ENCODE results near the gene TSC22D1. TPM values are rescaled to one million over a fixed set of nuclear protein-coding genes. Genes with fewer than 3 reads are reported as not detected.

TSC22D1 gene
- total RNA-seq, 1 experiment from 2014 or later, result 194 TPM

GRCh38 chr13:44592216-44592847 is 16.2 kb upstream of the TSC22D1 start:
- Histone ChIP-seq H3K27me3 (ENCODE audit: low read length) (no peaks in the 10 kb centered on the region), H3K4me3 (ENCODE audit: low read length) (no peak overlapping the region), H3K27ac (ENCODE audit: low read length) (no peak overlapping the region), H3K4me1 (ENCODE audit: insufficient read depth, low read length) (no peaks in the 10 kb centered on the region), H3K36me3 (ENCODE audit: low read depth, low read length) (no peaks in the 10 kb centered on the region), H3F3A (ENCODE audit: low read length, unreplicated experiment) (no peaks in the 10 kb centered on the region), H3K9ac (ENCODE audit: low read length) (no peak overlapping the region), H2AFZ (ENCODE audit: low read length) (no peak overlapping the region), H3K79me2 (ENCODE audit: low read length) (no peaks in the 10 kb centered on the region), H4K20me1 (ENCODE audit: low read length) (no peaks in the 10 kb centered on the region), H3K9me2 (replicated peaks; ENCODE audit: low read length) (no peaks in the 10 kb centered on the region), H3K9me3 (ENCODE audit: low read length) (no peaks in the 10 kb centered on the region), H3K4me2 (ENCODE audit: low read length) (no peak overlapping the region)
- ATAC-seq (no peak), DNase-seq (no peak)
- no TSS peak for BruUV-seq (replicated peaks)
- ChIA-PET CTCF (no interaction called here), POLR2A (ENCODE audit: unreplicated experiment) (no interaction called here)
- intact Hi-C loops (cut with micrococcal nuclease), result no loop called here
- TF ChIP-seq CTCF (conservative IDR thresholded peaks at IDR 0.05; ENCODE audit: low read depth, low read length) (no peak), EZH2 (IDR thresholded peaks at IDR 0.05; ENCODE audit: low read length, unreplicated experiment) (no peak), EZH2phosphoT487 (IDR thresholded peaks at IDR 0.05; ENCODE audit: borderline replicate concordance, low read length) (no peak)

- Histone ChIP-seq H2AFZ (ENCODE audit: low read length) (no peak overlapping the region), H3K4me3 (ENCODE audit: low read length) (no peak overlapping the region), H3F3A (ENCODE audit: low read length, unreplicated experiment) (no peaks in the 10 kb centered on the region), H3K4me2 (ENCODE audit: low read length) (no peak overlapping the region), H3K4me1 (ENCODE audit: insufficient read depth, low read length) (no peaks in the 10 kb centered on the region), H3K27me3 (ENCODE audit: low read length) (no peaks in the 10 kb centered on the region), H3K79me2 (ENCODE audit: low read length) (no peaks in the 10 kb centered on the region), H3K9me3 (ENCODE audit: low read length) (no peaks in the 10 kb centered on the region), H4K20me1 (ENCODE audit: low read length) (no peaks in the 10 kb centered on the region), H3K9ac (ENCODE audit: low read length) (no peak overlapping the region), H3K27ac (ENCODE audit: low read length) (no peak overlapping the region), H3K9me2 (replicated peaks; ENCODE audit: low read length) (no peaks in the 10 kb centered on the region), H3K36me3 (ENCODE audit: low read depth, low read length) (no peaks in the 10 kb centered on the region)
- CTCF ChIA-PET, result no interaction called here
- ATAC-seq (no peak), DNase-seq (no peak)
- TF ChIP-seq EZH2 (IDR thresholded peaks at IDR 0.05; ENCODE audit: low read length, unreplicated experiment), result no peak
- no peak for TF ChIP-seq CTCF (conservative IDR thresholded peaks at IDR 0.05; ENCODE audit: low read depth, low read length)
- TF ChIP-seq EZH2phosphoT487 (IDR thresholded peaks at IDR 0.05; ENCODE audit: borderline replicate concordance, low read length), result no peak
- BruUV-seq (replicated peaks), result no TSS peak
- intact Hi-C loops (cut with micrococcal nuclease), result no loop called here
- POLR2A ChIA-PET (ENCODE audit: unreplicated experiment), result no interaction called here
Observed at GRCh38 chr13:44591316-44591715, 15.2 kb upstream of the TSC22D1 start.

GRCh38 chr13:44583137-44583536 is 7.0 kb upstream of the TSC22D1 start:
- BruUV-seq (replicated peaks), result no TSS peak
- Histone ChIP-seq H3K4me3 (ENCODE audit: low read length) (no peak overlapping the region), H3K9me3 (ENCODE audit: low read length) (no peaks in the 10 kb centered on the region), H3K4me1 (ENCODE audit: insufficient read depth, low read length) (peaks cover 5% of the 10 kb centered on the region; the same call in 1 of the 2 replicates), H3K79me2 (ENCODE audit: low read length) (no peaks in the 10 kb centered on the region), H3K9me2 (replicated peaks; ENCODE audit: low read length) (no peaks in the 10 kb centered on the region), H3K9ac (ENCODE audit: low read length) (no peak overlapping the region), H4K20me1 (ENCODE audit: low read length) (no peaks in the 10 kb centered on the region), H3K36me3 (ENCODE audit: low read depth, low read length) (no peaks in the 10 kb centered on the region), H3K27me3 (ENCODE audit: low read length) (no peaks in the 10 kb centered on the region), H3K4me2 (ENCODE audit: low read length) (no peak overlapping the region), H3F3A (ENCODE audit: low read length, unreplicated experiment) (no peaks in the 10 kb centered on the region), H2AFZ (ENCODE audit: low read length) (no peak overlapping the region), H3K27ac (ENCODE audit: low read length) (no peak overlapping the region)
- DNase-seq (no peak), ATAC-seq (no peak)
- POLR2A ChIA-PET (ENCODE audit: unreplicated experiment), result no interaction called here
- CTCF ChIA-PET, result no interaction called here
- intact Hi-C loops (cut with micrococcal nuclease), result no loop called here
- TF ChIP-seq EZH2phosphoT487 (IDR thresholded peaks at IDR 0.05; ENCODE audit: borderline replicate concordance, low read length), result no peak
- TF ChIP-seq CTCF (conservative IDR thresholded peaks at IDR 0.05; ENCODE audit: low read depth, low read length), result no peak
- TF ChIP-seq EZH2 (IDR thresholded peaks at IDR 0.05; ENCODE audit: low read length, unreplicated experiment), result no peak
